NCI-H82 treated with DMSO at 0.1 percent for 48 hours (cell line): Measurements from ENCODE around the gene GLYATL1.
A peak's percentile ranks its signal among the peaks of the same experiment; 100 is the strongest.

Experiments used
- DNase-seq: peaks from one replicate; lab custom pipeline; 2025; ENCODE audit not compliant: unreplicated experiment; lab: John Stamatoyannopoulos, UW

Gene GLYATL1

GRCh38 chr11:58939277-58939676 is at the start of gene GLYATL1:
TSS of gene GLYATL1 (plus strand) at chr11:58939488. CDS start at chr11:58947088, 7,600 bp downstream.
- no peak for DNase-seq

GRCh38 chr11:58893899-58894298 is 45.4 kb upstream of the GLYATL1 start:
- no peak for DNase-seq

- DNase-seq = no peak
Measured at GRCh38 chr11:58898106-58898505, 41.2 kb upstream of the GLYATL1 start.

GRCh38 chr11:58900479-58901420 is 38.5 kb upstream of the GLYATL1 start:
- DNase-seq = no peak

- no peak for DNase-seq
Measured at GRCh38 chr11:58902881-58903280, 36.4 kb upstream of the GLYATL1 start.

GRCh38 chr11:58905011-58905720 is 34.1 kb upstream of the GLYATL1 start:
- peak; percentile 4 for DNase-seq

GRCh38 chr11:58905721-58906547 is 33.4 kb upstream of the GLYATL1 start:
- DNase-seq = peak; percentile 70

GRCh38 chr11:58907780-58908179 is 31.5 kb upstream of the GLYATL1 start:
- DNase-seq = no peak

- DNase-seq = no peak
Measured at GRCh38 chr11:58912124-58912523, 27.2 kb upstream of the GLYATL1 start.

- no peak for DNase-seq
Measured at GRCh38 chr11:58913685-58914084, 25.6 kb upstream of the GLYATL1 start.

- no peak for DNase-seq
Measured at GRCh38 chr11:58914821-58915543, 24.3 kb upstream of the GLYATL1 start.

- DNase-seq = no peak
Measured at GRCh38 chr11:58916637-58917036, 22.7 kb upstream of the GLYATL1 start.

- no peak for DNase-seq
Measured at GRCh38 chr11:58917159-58917783, 22.0 kb upstream of the GLYATL1 start.

- no peak for DNase-seq
Measured at GRCh38 chr11:58919561-58919960, 19.7 kb upstream of the GLYATL1 start.

GRCh38 chr11:58919980-58920379 is 19.3 kb upstream of the GLYATL1 start:
- no peak for DNase-seq

GRCh38 chr11:58921778-58922390 is 17.4 kb upstream of the GLYATL1 start:
- DNase-seq = no peak

GRCh38 chr11:58922479-58922878 is 16.8 kb upstream of the GLYATL1 start:
- DNase-seq = no peak

- peak; percentile 2 for DNase-seq
Measured at GRCh38 chr11:58923300-58923788, 15.9 kb upstream of the GLYATL1 start.

- DNase-seq = peak; percentile 49
Measured at GRCh38 chr11:58924230-58924629, 15.1 kb upstream of the GLYATL1 start.
